Activated naive CD8-positive, alpha-beta T cell treated with anti-CD3 and anti-CD28 coated beads, Interleukin-2, amount 10 ng/mL, durations not matched to agents 7 days and 5 days (primary cell): ENCODE measurements around the gene ZFR2. TPM values are rescaled to one million over a fixed set of nuclear protein-coding genes. Genes with fewer than 3 reads are reported as not detected.

ENCODE experiments used
- ATAC-seq: fragments of 150-1000 bp; cut with Tn5 transposase; one replicate; pipeline ENCODE4 v1.10.0; 2021; ENCODE audit warnings: low read depth, moderate library complexity
- POLR2A ChIA-PET: fragments of 350-600 bp; sonication (Branson Sonifier 250); formaldehyde crosslinking; loops from one replicate; lab custom pipeline; 2021; ENCODE audit warnings: antibody characterized with exemption; lab: Charles Lee
- DNase-seq: peaks from one replicate; pipeline ENCODE4 v3.0.0; 2021
- H3K27ac Mint-ChIP-seq: one replicate; pipeline ENCODE4 v1.8.0; 2022; ENCODE audit warnings: mild to moderate bottlenecking, mixed read lengths
- H3K27me3 Mint-ChIP-seq: one replicate; pipeline ENCODE4 v1.8.0; 2022; ENCODE audit warnings: mild to moderate bottlenecking, moderate library complexity, mixed read lengths
- H3K36me3 Mint-ChIP-seq: one replicate; pipeline ENCODE4 v1.8.0; 2021; ENCODE audit warnings: mild to moderate bottlenecking, mixed read lengths
- H3K4me1 Mint-ChIP-seq: one replicate; pipeline ENCODE4 v1.8.0; 2021; ENCODE audit warnings: mixed read lengths
- H3K4me3 Mint-ChIP-seq: one replicate; pipeline ENCODE4 v1.8.0; 2022; ENCODE audit warnings: mild to moderate bottlenecking, moderate library complexity, mixed read lengths
- H3K9me3 Mint-ChIP-seq: one replicate; pipeline ENCODE4 v1.8.0; 2021; ENCODE audit warnings: mixed read lengths
- total RNA-seq, 2 experiments: library from RNA; stranded (reverse); gene quantifications; one replicate each; pipeline ENCODE4 v1.2.3, GENCODE V29; 2021

The ZFR2 gene
- total RNA-seq, 2 experiments from 2014 or later: 0.55 to 0.91 TPM

DNA sequence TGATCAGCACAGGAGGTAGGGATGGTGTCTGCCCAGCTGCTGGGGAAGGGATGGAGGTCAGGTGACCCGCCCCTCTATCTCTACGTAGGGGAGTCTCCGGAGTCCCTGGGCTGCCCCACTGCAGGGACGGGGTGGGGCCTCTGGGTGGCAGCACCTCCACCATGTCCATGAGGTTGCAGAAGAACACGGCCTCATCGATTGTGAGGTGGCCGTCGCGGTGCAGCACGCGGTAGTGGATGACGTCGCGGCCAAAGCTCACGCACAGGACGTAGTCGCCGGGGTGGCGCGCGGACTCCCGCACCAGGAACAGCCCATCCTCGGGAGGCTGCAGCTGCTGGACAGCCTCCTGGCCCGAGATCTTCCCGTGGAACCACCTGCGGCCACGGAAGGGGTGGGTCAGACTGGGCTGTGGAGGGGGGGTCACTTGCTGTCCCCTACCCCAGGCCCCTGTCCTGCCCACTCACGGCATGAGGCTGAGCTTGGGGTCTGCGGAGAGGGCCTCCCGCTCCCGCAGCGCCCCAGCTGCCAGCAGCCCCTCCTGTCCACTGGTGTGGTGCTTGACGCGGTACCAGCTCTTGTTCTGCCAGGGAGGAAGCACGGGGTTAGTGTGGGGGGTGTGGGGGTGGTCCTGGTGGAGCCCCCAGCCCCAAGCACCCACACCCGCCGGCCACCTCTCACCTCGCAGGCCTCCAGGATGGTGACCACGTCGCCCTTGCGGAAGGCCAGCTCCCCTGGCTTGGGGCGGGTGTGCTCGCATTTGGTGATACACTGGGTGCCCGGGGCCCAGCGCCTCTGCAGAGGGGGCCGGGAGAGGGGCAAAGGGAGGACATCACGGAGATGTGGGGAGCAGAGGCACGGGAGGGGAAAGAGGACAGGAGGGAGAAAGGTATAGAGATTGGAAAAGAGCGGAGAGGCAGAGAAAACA, 84.9 kb downstream of the ZFR2 start:
- H3K9me3 Mint-ChIP-seq: peaks cover 10% of the 10 kb centered on the region
- H3K4me3 Mint-ChIP-seq: peak overlapping the region; percentile 83
- H3K27ac Mint-ChIP-seq: no peak overlapping the region
- no peaks in the 10 kb centered on the region for H3K27me3 Mint-ChIP-seq
- POLR2A ChIA-PET: interaction anchor here (0.6 to 1.5 kb wide), 3 partner anchors 13 to 305 kb away, joined by 4 to 6 read pairs (median 4); no protein-coding TSS in a partner anchor
- ATAC-seq (peak; percentile 19), DNase-seq (peak; percentile 55)
- H3K4me1 Mint-ChIP-seq: peaks cover 4% of the 10 kb centered on the region
- H3K36me3 Mint-ChIP-seq: peaks cover 24% of the 10 kb centered on the region

DNA sequence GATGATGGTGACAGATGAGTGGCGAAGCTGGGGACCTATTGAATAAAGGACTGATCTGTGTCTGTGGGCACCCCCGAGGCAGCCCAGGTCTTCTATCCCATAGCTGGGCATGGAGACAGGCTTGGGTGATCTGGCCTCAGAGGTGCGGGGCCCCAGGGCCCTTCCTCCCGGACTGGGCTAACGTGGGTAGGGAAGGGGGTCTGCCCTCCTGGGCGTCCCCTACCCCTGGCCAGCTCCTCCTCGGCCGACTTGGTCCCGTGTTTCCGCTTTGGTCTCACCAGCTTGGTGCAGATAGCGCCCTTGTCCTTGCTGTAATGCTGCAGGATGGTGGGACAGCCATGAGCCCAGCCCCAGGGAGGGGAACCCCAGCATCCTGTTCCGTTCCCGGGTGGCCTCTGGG, 85.9 kb downstream of the ZFR2 start:
- Mint-ChIP-seq H3K27ac (no peak overlapping the region), H3K36me3 (peaks cover 24% of the 10 kb centered on the region), H3K4me1 (peaks cover 4% of the 10 kb centered on the region), H3K27me3 (no peaks in the 10 kb centered on the region), H3K9me3 (peaks cover 10% of the 10 kb centered on the region), H3K4me3 (no peak overlapping the region)
- POLR2A ChIA-PET: interaction anchor here (0.6 to 1.5 kb wide), 2 partner anchors 30 to 509 kb away, joined by 3 to 4 read pairs; no protein-coding TSS in a partner anchor
- DNase-seq (no peak), ATAC-seq (no peak)

DNA sequence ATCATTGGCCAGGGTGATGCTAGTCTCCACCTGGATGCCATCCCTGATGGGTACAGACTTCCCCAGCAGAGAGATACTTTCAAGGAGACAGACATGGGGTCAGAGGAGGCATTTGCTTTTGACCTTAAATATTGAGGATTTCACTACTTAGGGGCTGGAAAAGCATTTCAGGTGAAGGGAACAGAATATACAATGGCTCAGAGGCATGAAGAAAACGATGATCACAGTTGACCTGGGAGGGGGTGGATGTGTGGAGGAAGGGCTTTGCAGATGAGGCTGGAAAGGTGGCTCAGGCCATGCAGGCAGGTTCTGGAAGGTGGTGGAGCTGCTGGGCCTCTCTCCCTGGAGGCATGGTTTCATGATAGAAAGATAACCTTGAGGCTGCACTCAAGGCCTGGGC, 86.5 kb downstream of the ZFR2 start:
- H3K27me3 Mint-ChIP-seq: no peaks in the 10 kb centered on the region
- peaks cover 10% of the 10 kb centered on the region for H3K9me3 Mint-ChIP-seq
- H3K36me3 Mint-ChIP-seq: peaks cover 24% of the 10 kb centered on the region
- POLR2A ChIA-PET: interaction anchor here (0.6 kb wide), 1 partner anchor 509 kb away, joined by 3 read pairs; no protein-coding TSS in a partner anchor
- peaks cover 4% of the 10 kb centered on the region for H3K4me1 Mint-ChIP-seq
- ATAC-seq (no peak), DNase-seq (no peak)
- H3K4me3 Mint-ChIP-seq: no peak overlapping the region
- no peak overlapping the region for H3K27ac Mint-ChIP-seq

DNA sequence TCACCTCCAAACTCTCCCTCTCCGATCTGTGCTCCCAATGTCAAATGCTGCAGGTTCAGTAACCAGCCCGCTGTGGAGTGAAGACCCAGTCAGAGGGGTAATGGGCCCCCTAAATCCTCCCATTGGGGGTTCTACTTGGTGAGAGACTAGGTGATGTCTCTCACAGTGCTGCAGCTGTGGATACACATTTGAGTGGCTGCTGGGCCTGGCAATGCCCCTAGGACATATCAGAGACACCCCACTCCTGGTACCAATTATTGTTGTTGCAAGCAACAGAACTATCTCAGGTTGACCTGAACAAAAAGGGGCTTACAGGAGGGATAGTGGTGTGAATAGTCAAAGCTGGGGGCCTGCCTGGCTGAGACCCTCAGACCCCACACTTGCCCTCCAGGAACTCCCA, 87.2 kb downstream of the ZFR2 start:
- Mint-ChIP-seq H3K27me3 (no peaks in the 10 kb centered on the region), H3K4me3 (no peak overlapping the region), H3K27ac (no peak overlapping the region), H3K36me3 (peaks cover 24% of the 10 kb centered on the region), H3K9me3 (peaks cover 10% of the 10 kb centered on the region), H3K4me1 (peaks cover 4% of the 10 kb centered on the region)
- DNase-seq (no peak), ATAC-seq (no peak)
- POLR2A ChIA-PET: interaction anchor here (1.1 kb wide), 1 partner anchor 19 kb away, joined by 5 read pairs; the partner anchor contains the start of gene MRPL54

- no peak overlapping the region for H3K27ac Mint-ChIP-seq
Measured at GRCh38 chr19:3780786-3781304, 88.0 kb downstream of the ZFR2 start.

GRCh38 chr19:3778899-3779723, 89.7 kb downstream of the ZFR2 start:
- ATAC-seq (no peak), DNase-seq (no peak)
- no peaks in the 10 kb centered on the region for H3K4me1 Mint-ChIP-seq
- H3K4me3 Mint-ChIP-seq: no peak overlapping the region
- POLR2A ChIA-PET: interaction anchor here (0.6 to 2.5 kb wide), 2 partner anchors 16 kb away, joined by 3 to 7 read pairs; partner anchors contain the start of gene MRPL54
- H3K27ac Mint-ChIP-seq: no peak overlapping the region
- no peaks in the 10 kb centered on the region for H3K27me3 Mint-ChIP-seq
- H3K9me3 Mint-ChIP-seq: peaks cover 12% of the 10 kb centered on the region
- H3K36me3 Mint-ChIP-seq: peaks cover 23% of the 10 kb centered on the region

More at GRCh38 chr19:3780786-3781304, 88.0 kb downstream of the ZFR2 start:
- Mint-ChIP-seq H3K4me3 (no peak overlapping the region), H3K4me1 (peaks cover 4% of the 10 kb centered on the region), H3K36me3 (peaks cover 27% of the 10 kb centered on the region), H3K27me3 (no peaks in the 10 kb centered on the region), H3K9me3 (peaks cover 12% of the 10 kb centered on the region)
- POLR2A ChIA-PET: interaction anchor here (1.1 kb wide), 1 partner anchor 18 kb away, joined by 5 read pairs; the partner anchor contains the start of gene MRPL54
- ATAC-seq (no peak), DNase-seq (no peak)

GRCh38 chr19:3778104-3778867, 90.6 kb downstream of the ZFR2 start:
- H3K27me3 Mint-ChIP-seq: no peaks in the 10 kb centered on the region
- H3K36me3 Mint-ChIP-seq: peaks cover 22% of the 10 kb centered on the region
- POLR2A ChIA-PET: interaction anchor here (0.6 to 2.5 kb wide), 2 partner anchors 15 to 17 kb away, joined by 3 to 7 read pairs; partner anchors contain the start of gene MRPL54
- H3K4me3 Mint-ChIP-seq: no peak overlapping the region
- no peak for DNase-seq
- ATAC-seq: no peak
- peaks cover 12% of the 10 kb centered on the region for H3K9me3 Mint-ChIP-seq
- H3K4me1 Mint-ChIP-seq: peaks cover 2% of the 10 kb centered on the region
- no peak overlapping the region for H3K27ac Mint-ChIP-seq

DNA sequence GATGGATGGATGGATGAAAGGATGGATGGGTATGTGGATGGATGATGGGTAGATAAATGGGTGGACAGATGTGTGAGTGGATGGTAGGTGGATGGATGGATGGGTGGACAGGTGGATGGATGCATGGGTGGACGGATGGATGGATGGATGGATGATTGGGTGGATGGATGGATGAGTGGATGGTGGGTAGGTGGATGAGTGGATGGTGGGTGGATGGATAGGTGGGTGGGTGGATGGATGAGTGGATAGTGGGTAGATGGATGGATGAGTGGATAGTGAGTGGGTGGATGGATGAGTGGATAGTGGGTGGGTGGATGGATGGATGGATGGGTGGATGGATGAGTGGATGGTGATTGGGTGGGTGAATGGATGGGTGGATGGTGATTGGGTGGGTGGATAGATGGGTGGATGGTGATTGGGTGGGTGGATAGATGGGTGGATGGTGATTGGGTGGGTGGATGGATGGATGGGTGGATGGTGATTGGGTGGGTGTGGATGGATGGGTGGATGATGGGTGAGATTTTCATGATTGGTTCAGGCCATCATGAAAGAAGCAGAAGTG, 92.3 kb downstream of the ZFR2 start:
- H3K4me1 Mint-ChIP-seq: peaks cover 4% of the 10 kb centered on the region
- no peak for DNase-seq
- peaks cover 5% of the 10 kb centered on the region for H3K9me3 Mint-ChIP-seq
- no peak overlapping the region for H3K4me3 Mint-ChIP-seq
- no peaks in the 10 kb centered on the region for H3K27me3 Mint-ChIP-seq
- H3K27ac Mint-ChIP-seq: no peak overlapping the region
- H3K36me3 Mint-ChIP-seq: peaks cover 6% of the 10 kb centered on the region
- ATAC-seq: no peak
- POLR2A ChIA-PET: no interaction called here

DNA sequence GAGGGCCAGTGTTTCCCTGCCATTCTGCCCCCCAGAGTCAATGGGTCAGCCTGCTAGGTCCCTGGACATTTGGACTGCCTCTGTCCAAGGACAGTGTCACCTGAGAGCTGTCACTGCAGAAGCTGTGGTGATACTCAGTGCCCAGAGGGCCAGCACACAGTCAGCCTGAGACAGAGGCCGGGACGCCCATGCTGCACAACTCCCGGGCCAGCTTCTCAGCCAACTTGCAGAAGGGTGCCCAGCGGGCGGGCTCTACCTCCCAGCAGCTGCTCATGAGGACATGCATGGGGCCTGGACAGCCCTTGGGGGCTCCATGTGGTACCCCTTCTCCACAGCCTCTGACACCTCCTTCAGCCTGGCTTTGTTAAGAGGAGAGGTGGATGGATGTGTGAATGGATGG, 93.0 kb downstream of the ZFR2 start:
- Mint-ChIP-seq H3K9me3 (peaks cover 2% of the 10 kb centered on the region), H3K4me3 (no peak overlapping the region), H3K4me1 (peaks cover 4% of the 10 kb centered on the region), H3K36me3 (peaks cover 3% of the 10 kb centered on the region), H3K27ac (no peak overlapping the region), H3K27me3 (no peaks in the 10 kb centered on the region)
- no peak for ATAC-seq
- no peak for DNase-seq
- POLR2A ChIA-PET: interaction anchor here (1.8 kb wide), 1 partner anchor 36 kb away, joined by 4 read pairs; no protein-coding TSS in a partner anchor

DNA sequence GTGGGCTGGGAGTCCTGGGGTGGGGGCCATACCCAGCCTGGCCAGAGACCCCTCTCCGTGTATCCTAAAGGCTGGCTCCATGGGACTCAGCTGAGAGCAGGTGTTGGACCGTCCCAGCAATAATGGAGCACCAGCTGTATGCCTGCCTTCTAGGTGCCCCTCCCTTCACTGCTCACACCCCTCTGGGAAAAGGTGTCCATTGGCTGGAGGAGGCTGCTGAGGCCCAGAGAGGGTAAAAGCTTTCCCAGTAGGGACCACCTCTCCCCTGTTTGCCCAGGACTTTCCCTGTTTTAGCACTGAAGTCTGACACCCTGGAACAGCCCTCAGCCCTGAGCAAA, 93.5 kb downstream of the ZFR2 start:
- Mint-ChIP-seq H3K27me3 (no peaks in the 10 kb centered on the region), H3K27ac (no peak overlapping the region), H3K36me3 (peaks cover 3% of the 10 kb centered on the region), H3K4me3 (no peak overlapping the region), H3K9me3 (peaks cover 2% of the 10 kb centered on the region), H3K4me1 (peaks cover 4% of the 10 kb centered on the region)
- ATAC-seq (no peak), DNase-seq (no peak)
- POLR2A ChIA-PET: interaction anchor here (1.8 kb wide), 1 partner anchor 37 kb away, joined by 4 read pairs; no protein-coding TSS in a partner anchor

DNA sequence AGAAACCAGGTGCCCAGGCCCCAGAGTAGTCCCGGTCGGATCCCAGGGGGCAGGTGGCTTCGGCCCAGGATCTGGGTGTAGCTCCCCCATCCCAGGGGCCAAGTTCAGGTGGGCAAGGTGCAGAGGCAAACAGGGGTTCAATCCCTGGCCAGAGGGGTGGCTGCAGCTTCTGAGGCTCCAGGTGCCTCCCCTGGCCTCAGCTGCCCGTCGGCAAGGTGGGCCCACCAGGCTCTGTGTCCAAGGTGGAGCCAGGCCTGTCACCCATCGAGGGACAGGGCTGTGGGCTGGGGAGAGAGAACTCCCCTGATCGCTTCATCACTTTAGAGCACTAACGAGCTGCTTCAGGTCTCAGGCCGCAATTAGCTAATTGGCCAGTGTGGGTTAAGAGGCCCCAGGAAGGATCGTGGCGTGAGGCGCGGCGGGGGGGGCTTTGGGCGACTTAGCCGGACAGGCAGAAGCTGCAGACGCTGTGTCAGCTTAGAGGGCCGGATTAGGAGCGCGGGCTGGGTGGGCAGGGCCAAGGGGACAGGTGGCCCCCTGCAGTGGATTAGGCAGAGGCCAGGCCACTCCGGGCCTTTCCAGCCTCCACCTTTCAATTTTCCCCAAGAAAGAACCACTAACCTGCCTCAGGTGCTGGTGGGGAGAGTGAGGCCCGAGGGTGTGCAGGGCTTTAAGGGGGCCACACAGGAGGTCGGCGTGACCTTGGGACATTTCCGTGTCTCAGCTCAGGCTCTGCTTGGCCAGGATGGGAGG, 94.0 kb downstream of the ZFR2 start:
- DNase-seq: no peak
- POLR2A ChIA-PET: interaction anchor here (1.4 to 1.8 kb wide), 2 partner anchors 12 to 37 kb away, joined by 3 to 4 read pairs; no protein-coding TSS in a partner anchor
- Mint-ChIP-seq H3K36me3 (peaks cover 3% of the 10 kb centered on the region), H3K27ac (peak overlapping the region; percentile 27), H3K4me3 (no peak overlapping the region), H3K4me1 (peaks cover 4% of the 10 kb centered on the region), H3K9me3 (peaks cover 2% of the 10 kb centered on the region), H3K27me3 (no peaks in the 10 kb centered on the region)
- ATAC-seq: no peak
